ENCODE data around the gene RGS17. TPM values are rescaled to one million over a fixed set of nuclear protein-coding genes. Genes with fewer than 3 reads are reported as not detected.

RGS17 gene
- 82.6 TPM for total RNA-seq

GRCh38 chr6:153131037-153131981 lies at the start of gene RGS17:
Gene RGS17 (minus strand): TSS chr6:153131282. CDS start chr6:153044018, 87,264 bp downstream.

GRCh38 chr6:153002613-153003365 lies 128.3 kb downstream of the RGS17 start, which contains the start of gene MTRF1L:
Gene MTRF1L (minus strand): TSS chr6:153002709. CDS start chr6:153002685, 24 bp downstream.

GRCh38 chr6:152982904-152983636 lies 148.0 kb downstream of the RGS17 start, which contains the start of gene FBXO5:
Gene FBXO5 (minus strand): TSS chr6:152983041. CDS start chr6:152982959, 82 bp downstream.

Small RNA genes within 50 kb of the gene (small RNA-seq; reads per million reads assigned to genes)
- not detected for gene AL080276.1 (ENCODE audit: low replicate concordance)
- not detected for gene RNA5SP224 (ENCODE audit: low replicate concordance)

Other genes starting within 250 kb of the RGS17 start
- gene FBXO5, start 148.2 kb downstream of the RGS17 start, total RNA-seq, result 10.0 TPM
- 23.2 TPM for gene MTRF1L, start 128.6 kb downstream of the RGS17 start, total RNA-seq